ENCODE measurements around the gene HEXD.

The HEXD gene

DNA sequence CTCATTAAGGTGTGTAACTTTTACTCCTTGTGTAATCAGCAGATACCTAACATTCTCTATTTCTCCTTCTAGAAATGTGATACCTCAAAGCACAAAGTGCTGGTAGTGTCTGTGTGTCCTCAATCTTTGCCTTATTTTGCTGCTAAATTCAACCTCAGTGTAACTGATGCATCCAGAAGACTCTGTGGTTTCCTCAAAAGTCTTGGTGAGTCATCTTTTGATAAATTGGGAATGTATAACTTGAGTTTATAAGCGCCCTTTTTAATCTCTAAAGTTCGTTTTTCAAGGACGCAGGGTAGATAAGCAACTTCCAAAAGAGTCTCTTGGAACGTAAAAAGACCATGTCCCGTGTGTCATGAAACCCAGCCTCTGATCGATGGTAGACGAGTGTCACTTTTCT lies 50.5 kb downstream of the HEXD start:
- H3K27ac ChIP-seq (ENCODE audit: low read length) = no peak overlapping the region
- H4K20me1 ChIP-seq (ENCODE audit: insufficient read depth, low read length) = no peaks in the 10 kb centered on the region
- no peaks in the 10 kb centered on the region for H3K27me3 ChIP-seq (replicated peaks; ENCODE audit: insufficient read depth, low read length)
- DNase-seq = no peak
- TF ChIP-seq, protein P1, sequence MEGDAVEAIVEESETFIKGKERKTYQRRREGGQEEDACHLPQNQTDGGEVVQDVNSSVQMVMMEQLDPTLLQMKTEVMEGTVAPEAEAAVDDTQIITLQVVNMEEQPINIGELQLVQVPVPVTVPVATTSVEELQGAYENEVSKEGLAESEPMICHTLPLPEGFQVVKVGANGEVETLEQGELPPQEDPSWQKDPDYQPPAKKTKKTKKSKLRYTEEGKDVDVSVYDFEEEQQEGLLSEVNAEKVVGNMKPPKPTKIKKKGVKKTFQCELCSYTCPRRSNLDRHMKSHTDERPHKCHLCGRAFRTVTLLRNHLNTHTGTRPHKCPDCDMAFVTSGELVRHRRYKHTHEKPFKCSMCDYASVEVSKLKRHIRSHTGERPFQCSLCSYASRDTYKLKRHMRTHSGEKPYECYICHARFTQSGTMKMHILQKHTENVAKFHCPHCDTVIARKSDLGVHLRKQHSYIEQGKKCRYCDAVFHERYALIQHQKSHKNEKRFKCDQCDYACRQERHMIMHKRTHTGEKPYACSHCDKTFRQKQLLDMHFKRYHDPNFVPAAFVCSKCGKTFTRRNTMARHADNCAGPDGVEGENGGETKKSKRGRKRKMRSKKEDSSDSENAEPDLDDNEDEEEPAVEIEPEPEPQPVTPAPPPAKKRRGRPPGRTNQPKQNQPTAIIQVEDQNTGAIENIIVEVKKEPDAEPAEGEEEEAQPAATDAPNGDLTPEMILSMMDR (IDR thresholded peaks at IDR 0.05; ENCODE audit: low read length) = no peak
- no peak for TF ChIP-seq EZH2phosphoT487 (IDR thresholded peaks at IDR 0.05; ENCODE audit: low read length)
- no peak for TF ChIP-seq EZH2 (optimal IDR thresholded peaks at IDR 0.05; ENCODE audit: low read depth, low read length)
- no peaks in the 10 kb centered on the region for H3K9me2 ChIP-seq (replicated peaks; ENCODE audit: insufficient read depth, low read length)
- H3K9ac ChIP-seq (ENCODE audit: low read length) = no peak overlapping the region
- peaks cover 11% of the 10 kb centered on the region for H3K36me3 ChIP-seq (replicated peaks; ENCODE audit: insufficient read depth, low read length)
- H3K79me2 ChIP-seq (ENCODE audit: low read length) = peaks cover 25% of the 10 kb centered on the region
- peaks cover 22% of the 10 kb centered on the region for H3K4me1 ChIP-seq (ENCODE audit: low read length)
- no peak overlapping the region for H3K4me2 ChIP-seq (ENCODE audit: low read depth, low read length)
- H3K4me3 ChIP-seq (ENCODE audit: low read length) = no peak overlapping the region
- peaks cover 21% of the 10 kb centered on the region for H3F3A ChIP-seq (ENCODE audit: insufficient read depth, low read length)
- H3K9me3 ChIP-seq (replicated peaks; ENCODE audit: insufficient read depth, low read length) = no peaks in the 10 kb centered on the region
- H2AFZ ChIP-seq (ENCODE audit: low read length) = no peak overlapping the region

DNA sequence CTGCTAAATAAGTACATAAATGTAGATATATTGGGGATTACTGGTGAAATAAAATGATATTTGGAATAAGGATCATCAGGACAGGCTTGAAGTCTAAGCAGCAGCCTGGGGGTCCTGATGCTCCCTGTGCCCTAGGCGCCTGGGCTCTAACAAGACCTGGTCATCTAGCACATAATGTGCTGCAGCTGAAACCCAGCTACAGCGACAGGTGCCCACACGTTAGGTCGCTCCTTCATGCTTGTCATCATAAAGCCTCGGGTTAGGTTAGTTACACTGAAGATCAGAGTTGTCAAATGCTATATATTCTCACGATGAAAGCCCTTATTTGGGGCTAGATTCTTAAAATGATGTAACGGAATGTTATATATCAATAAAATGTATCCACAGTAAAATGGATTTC lies 51.9 kb downstream of the HEXD start:
- H3K79me2 ChIP-seq (ENCODE audit: low read length) = peaks cover 34% of the 10 kb centered on the region
- no peak overlapping the region for H3K4me3 ChIP-seq (ENCODE audit: low read length)
- peaks cover 9% of the 10 kb centered on the region for H3K4me1 ChIP-seq (ENCODE audit: low read length)
- DNase-seq = no peak
- H3K27me3 ChIP-seq (replicated peaks; ENCODE audit: insufficient read depth, low read length) = no peaks in the 10 kb centered on the region
- H2AFZ ChIP-seq (ENCODE audit: low read length) = no peak overlapping the region
- H3K36me3 ChIP-seq (replicated peaks; ENCODE audit: insufficient read depth, low read length) = peaks cover 11% of the 10 kb centered on the region; the same call in 1 of the 2 replicates
- H3K9me3 ChIP-seq (replicated peaks; ENCODE audit: insufficient read depth, low read length) = no peaks in the 10 kb centered on the region
- no peaks in the 10 kb centered on the region for H3K9me2 ChIP-seq (replicated peaks; ENCODE audit: insufficient read depth, low read length)
- no peak overlapping the region for H3K27ac ChIP-seq (ENCODE audit: low read length)
- TF ChIP-seq EZH2phosphoT487 (IDR thresholded peaks at IDR 0.05; ENCODE audit: low read length) (no peak), EZH2 (optimal IDR thresholded peaks at IDR 0.05; ENCODE audit: low read depth, low read length) (no peak)
- TF ChIP-seq, protein P1 (IDR thresholded peaks at IDR 0.05; ENCODE audit: low read length) = no peak
- peaks cover 8% of the 10 kb centered on the region for H3F3A ChIP-seq (ENCODE audit: insufficient read depth, low read length)
- no peaks in the 10 kb centered on the region for H4K20me1 ChIP-seq (ENCODE audit: insufficient read depth, low read length)
- H3K9ac ChIP-seq (ENCODE audit: low read length) = no peak overlapping the region
- H3K4me2 ChIP-seq (ENCODE audit: low read depth, low read length) = no peak overlapping the region

DNA sequence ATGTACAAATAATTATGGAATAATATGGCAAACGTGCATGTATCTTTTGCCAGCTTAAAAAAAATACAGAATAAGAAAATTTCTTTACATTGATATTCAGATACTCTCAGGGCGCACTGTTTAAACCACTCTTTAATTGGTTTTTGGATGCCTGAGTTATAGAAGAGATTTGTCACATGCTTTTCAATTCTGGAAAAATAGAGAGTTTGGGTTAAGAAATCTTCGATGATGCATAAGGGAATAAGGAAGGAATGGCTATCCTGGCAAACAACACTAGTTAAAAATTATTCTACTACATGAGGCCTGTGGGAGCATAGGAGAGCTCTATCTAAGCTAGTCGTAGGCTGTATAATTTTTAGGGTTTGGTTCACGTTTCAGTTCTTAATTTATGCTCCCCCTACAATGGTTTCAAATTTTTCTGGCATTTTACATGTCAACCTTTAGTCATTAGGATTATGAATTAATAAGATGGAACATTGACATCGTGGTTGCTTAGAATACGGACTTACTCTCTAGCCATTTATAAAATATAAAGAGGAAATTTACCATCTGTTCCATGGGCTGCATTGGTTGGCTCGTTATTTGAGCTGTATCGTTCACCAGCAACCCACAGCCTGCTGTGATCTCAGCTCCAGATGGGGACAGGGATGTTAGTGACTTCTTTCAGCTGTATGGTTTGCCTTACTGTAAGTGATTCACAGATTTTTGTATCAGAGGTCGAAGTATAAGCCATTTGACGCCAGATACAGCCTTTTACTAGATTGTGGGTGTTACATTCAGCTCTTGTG lies 56.3 kb downstream of the HEXD start:
- H4K20me1 ChIP-seq (ENCODE audit: insufficient read depth, low read length) = no peaks in the 10 kb centered on the region
- no peaks in the 10 kb centered on the region for H3K9me2 ChIP-seq (replicated peaks; ENCODE audit: insufficient read depth, low read length)
- no peaks in the 10 kb centered on the region for H3K27me3 ChIP-seq (replicated peaks; ENCODE audit: insufficient read depth, low read length)
- no peaks in the 10 kb centered on the region for H3K9me3 ChIP-seq (replicated peaks; ENCODE audit: insufficient read depth, low read length)
- H3K4me1 ChIP-seq (ENCODE audit: low read length) = no peaks in the 10 kb centered on the region
- no peak overlapping the region for H3K4me2 ChIP-seq (ENCODE audit: low read depth, low read length)
- H3K36me3 ChIP-seq (replicated peaks; ENCODE audit: insufficient read depth, low read length) = peaks cover 5% of the 10 kb centered on the region; the same call in 1 of the 2 replicates
- peaks cover 22% of the 10 kb centered on the region for H3K79me2 ChIP-seq (ENCODE audit: low read length)
- no peak for DNase-seq
- TF ChIP-seq, protein P1 (IDR thresholded peaks at IDR 0.05; ENCODE audit: low read length) = no peak
- TF ChIP-seq EZH2 (optimal IDR thresholded peaks at IDR 0.05; ENCODE audit: low read depth, low read length) (no peak), EZH2phosphoT487 (IDR thresholded peaks at IDR 0.05; ENCODE audit: low read length) (no peak)
- H3K27ac ChIP-seq (ENCODE audit: low read length) = no peak overlapping the region
- H3K9ac ChIP-seq (ENCODE audit: low read length) = no peak overlapping the region
- no peak overlapping the region for H3K4me3 ChIP-seq (ENCODE audit: low read length)
- H2AFZ ChIP-seq (ENCODE audit: low read length) = no peak overlapping the region
- no peaks in the 10 kb centered on the region for H3F3A ChIP-seq (ENCODE audit: insufficient read depth, low read length)
